GM19467 (cell line): ENCODE measurements around the gene ADAMTSL1.

ENCODE experiments used
- ATAC-seq: cut with Tn5 transposase; IDR thresholded peaks from one replicate; pipeline ENCODE4 v1.9.1; 2021; ENCODE audit warnings: mild to moderate bottlenecking, moderate library complexity; ENCODE audit not compliant: unreplicated experiment

The ADAMTSL1 gene

DNA sequence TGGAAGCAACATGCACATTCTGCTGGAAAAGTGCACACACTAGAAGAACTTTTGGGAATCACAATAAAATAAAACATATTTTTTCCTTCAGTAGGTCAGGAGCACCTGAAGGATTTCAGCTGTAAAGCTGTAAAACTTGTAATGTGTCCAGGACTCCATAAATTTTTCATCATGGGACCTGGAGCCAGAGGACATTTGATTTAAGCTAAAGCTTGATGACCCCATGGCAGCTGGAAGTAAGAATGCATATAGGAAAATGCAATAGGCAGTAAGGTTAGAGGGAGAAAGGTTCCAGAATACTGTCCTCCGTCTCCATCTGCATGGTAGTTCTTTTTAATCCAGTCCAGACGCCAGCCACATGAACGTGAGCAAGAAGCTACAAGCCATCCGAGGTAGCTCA, 166.0 kb downstream of the ADAMTSL1 start:
- no peak for ATAC-seq

- ATAC-seq, result no peak
These were observed 185.1 kb downstream of the ADAMTSL1 start for GRCh38 chr9:18658804-18659705.

DNA sequence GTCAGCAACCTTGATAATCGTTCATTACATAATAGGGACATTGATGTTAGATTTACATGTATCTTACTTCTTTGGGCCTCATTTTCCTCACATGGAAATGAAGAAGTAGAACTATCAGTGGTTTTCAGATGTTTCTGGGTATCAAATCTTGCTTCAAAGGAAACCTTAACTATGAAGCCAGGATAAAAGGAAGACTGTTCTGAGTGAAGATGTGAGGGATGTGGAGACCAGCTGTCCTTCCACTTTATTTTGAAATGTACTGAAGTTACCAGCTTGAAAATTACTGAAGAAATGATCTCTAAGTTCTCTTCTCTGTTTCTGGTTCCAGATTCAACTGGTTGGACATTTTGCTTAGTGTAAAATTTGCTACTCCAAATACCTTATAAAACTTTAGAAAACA, 186.0 kb downstream of the ADAMTSL1 start:
- ATAC-seq, result no peak

GRCh38 chr9:18662320-18662719, 188.4 kb downstream of the ADAMTSL1 start:
- no peak for ATAC-seq

DNA sequence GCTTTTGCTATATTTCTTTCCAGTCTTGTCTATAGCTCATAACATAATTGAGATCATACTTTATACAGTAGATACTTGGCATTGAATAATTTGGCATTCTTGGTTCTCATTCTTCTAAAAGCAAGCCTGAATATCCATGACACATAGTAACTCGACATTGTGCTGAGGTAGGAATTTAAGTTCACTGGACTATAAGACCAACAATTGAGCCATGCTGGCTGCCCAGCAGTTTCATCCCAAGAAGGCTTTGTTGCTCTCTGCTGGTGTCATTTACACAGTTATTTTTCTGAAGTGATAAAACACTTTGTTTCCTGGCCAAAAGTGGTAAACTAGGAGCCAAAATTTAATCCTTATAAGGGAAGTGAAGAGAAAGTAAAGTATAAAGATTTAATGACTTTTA, 192.0 kb downstream of the ADAMTSL1 start:
- ATAC-seq, result no peak

- ATAC-seq, result no peak
These were observed 192.4 kb downstream of the ADAMTSL1 start for GRCh38 chr9:18666348-18666747.

DNA sequence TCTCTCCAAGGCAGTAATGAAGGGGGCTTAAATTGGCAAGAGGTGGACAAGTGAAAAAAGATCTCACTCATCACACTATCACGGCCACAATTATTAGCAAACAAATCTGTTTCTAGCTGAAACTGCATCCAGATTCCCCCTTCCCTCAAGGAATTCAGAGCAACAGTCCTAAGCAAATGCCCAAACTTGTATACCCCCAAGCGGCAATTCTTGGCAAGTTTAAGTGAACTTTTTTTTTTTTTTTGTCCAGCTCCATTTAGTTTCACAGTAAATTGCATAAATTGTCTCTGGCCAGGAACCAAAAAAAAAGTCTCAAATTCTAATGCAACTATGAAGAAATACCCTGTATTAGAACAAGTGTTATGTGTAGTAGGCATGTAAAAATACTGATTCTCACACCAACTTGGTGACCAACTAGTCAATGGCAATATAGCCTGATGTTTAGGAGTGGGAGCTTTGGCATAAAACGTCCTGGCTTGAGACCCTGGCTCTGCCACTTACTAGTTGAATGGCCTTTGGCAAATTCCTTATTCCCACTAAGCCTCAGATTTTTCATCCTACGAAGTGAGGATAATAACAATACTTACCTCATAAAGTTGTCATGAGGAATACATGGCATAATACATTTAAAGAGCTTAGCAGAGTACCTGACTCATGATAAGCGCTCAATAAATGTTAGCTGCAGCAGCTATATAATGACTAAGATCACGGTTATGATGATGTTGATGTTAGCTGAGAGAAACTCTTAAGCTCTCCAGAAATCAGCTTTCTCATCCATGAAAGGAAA, 193.2 kb downstream of the ADAMTSL1 start:
- no peak for ATAC-seq

GRCh38 chr9:18668944-18669343, 195.0 kb downstream of the ADAMTSL1 start:
- no peak for ATAC-seq

DNA sequence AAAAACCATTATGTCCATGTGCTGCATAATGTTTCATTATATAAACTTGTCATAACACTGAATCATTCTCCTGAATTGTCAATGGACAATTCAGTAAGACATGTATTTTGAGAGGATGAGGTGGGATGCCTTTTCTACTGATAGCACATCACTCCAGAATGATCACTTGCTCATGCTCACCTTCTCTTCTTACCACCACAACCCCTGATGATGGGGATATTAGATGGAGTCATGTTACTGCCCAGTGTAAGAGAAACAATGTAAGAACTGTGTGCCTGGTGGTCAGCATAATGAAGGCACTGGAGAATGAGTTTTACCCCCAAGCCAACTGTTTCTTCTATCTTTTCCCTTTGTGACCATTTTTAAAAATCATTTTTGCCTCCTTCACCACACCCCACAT, 198.8 kb downstream of the ADAMTSL1 start:
- ATAC-seq, result no peak

DNA sequence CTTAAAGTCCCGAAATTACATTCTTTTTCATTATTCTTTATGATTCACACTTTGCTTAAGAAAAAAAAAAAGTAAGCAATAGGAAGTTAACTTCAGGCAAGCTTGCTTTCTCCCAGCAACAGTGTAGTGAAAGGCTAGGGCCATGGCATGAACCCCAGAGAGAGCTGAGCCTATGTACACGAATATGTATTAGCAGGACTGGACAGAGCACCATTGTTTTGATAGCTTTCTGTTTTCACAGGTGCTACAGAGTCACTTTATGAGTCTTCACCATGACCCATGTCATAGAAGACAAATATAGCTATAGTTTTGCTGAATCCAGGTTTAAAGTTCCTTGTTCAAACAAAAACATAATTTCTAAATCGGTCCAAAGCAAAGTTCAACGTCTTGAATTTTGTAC, 199.2 kb downstream of the ADAMTSL1 start:
- no peak for ATAC-seq

GRCh38 chr9:18675332-18675731, 201.4 kb downstream of the ADAMTSL1 start:
- no peak for ATAC-seq

GRCh38 chr9:18675973-18676372, 202.0 kb downstream of the ADAMTSL1 start:
- no peak for ATAC-seq

GRCh38 chr9:18676525-18676924, 202.6 kb downstream of the ADAMTSL1 start:
- ATAC-seq, result no peak

DNA sequence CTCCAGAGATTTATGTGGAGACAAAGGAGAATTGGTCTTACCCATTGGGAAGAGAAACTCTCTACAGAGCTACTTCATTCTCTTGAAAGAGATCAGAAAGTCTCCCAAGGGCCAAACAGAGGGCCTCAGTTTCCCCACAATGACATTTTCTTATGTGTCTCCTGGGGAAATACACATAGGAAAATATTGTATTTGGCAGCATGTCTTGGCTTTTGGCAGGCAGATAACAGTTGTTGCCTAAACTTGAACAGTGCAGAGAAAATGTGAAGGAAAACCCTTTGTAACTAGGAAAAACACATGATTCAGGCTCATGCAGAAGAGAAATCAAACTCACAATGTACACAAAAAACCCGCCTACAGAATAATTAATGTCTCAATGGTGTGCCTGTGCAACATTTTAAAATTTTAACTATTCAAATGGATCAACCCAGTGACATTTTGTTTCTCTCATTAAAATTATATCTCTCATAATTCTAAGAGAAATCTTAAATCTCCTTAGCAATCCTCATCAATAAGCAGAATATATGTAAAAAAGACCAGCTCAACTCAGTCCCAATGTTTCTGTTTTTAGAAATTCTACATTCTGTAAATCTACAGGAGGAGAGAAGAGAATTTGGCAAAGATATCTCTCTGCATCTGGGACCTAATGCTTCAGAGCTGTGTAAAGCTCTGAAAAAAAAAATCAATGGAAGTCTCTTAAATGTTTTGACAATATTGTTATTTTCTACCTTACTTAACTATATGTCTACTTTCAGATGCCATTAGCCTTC, 205.1 kb downstream of the ADAMTSL1 start:
- ATAC-seq, result no peak

DNA sequence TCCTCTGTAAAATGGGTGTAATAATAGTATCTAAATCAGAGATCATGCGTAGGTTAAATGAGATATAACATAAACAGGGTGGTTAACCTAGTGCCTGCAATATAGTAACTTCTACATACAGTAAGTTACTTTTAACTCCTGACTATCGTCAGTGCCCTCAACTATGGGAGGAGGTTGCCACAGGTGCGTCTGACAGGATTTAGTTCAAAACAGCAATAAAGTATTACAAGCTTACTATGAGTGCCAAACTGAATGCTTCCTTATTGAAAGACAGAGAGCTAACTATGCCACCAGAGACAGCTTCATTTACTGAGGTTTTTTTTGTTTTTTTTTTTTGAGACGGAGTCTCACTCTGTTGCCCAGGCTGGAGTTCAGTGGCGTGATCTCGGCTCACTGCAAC, 209.0 kb downstream of the ADAMTSL1 start:
- no peak for ATAC-seq

GRCh38 chr9:18683312-18683711, 209.4 kb downstream of the ADAMTSL1 start:
- no peak for ATAC-seq

- no peak for ATAC-seq
These were observed 209.9 kb downstream of the ADAMTSL1 start for GRCh38 chr9:18683851-18684250.

- ATAC-seq, result no peak
These were observed 210.8 kb downstream of the ADAMTSL1 start for GRCh38 chr9:18684593-18685317.

GRCh38 chr9:18688581-18689565, 214.9 kb downstream of the ADAMTSL1 start:
- no peak for ATAC-seq
